H1 (cell line): Measurements from ENCODE around the gene ADARB2. TPM values are rescaled to one million over a fixed set of nuclear protein-coding genes. Genes with fewer than 3 reads are reported as not detected.

ENCODE experiments used
- ASH2L ChIP-seq: fragments of 200-600, 300-600 bp; sonication (generic); IDR thresholded peaks from one replicate; pipeline ENCODE4 v1.7.1; 2017; ENCODE audit warnings: low read length
- CBX5 ChIP-seq: fragments of 300-800, 300-1000 bp; sonication (generic); IDR thresholded peaks from 2 replicates; pipeline ENCODE4 v1.7.1; 2016; ENCODE audit warnings: antibody characterized with exemption, low read length, low read depth
- JUND ChIP-seq: IDR thresholded peaks from 2 replicates; pipeline ENCODE4 v1.6.1; 2011; ENCODE audit warnings: mild to moderate bottlenecking, improper control_type of control experiment, low read length
- NANOG ChIP-seq: IDR thresholded peaks from 2 replicates; pipeline ENCODE4 v1.6.1; 2011; ENCODE audit warnings: low read length, low read depth, mild to moderate bottlenecking, inconsistent platforms; ENCODE audit not compliant: insufficient read depth, poor library complexity, severe bottlenecking
- POU5F1 ChIP-seq: IDR thresholded peaks from 2 replicates; pipeline ENCODE4 v1.6.1; 2011; ENCODE audit warnings: low read depth, mild to moderate bottlenecking, low read length, moderate library complexity
- RXRA ChIP-seq: IDR thresholded peaks from 2 replicates; pipeline ENCODE4 v1.6.1; 2011; ENCODE audit warnings: low read depth, mild to moderate bottlenecking, low read length, moderate library complexity; ENCODE audit not compliant: insufficient read depth
- USF2 ChIP-seq: IDR thresholded peaks from 2 replicates; pipeline ENCODE4 v1.6.1; 2011; ENCODE audit warnings: low read length, improper control_type of control experiment
- polyA plus RNA-seq, 7 experiments: library from polyadenylated mRNA; depleted of rRNA in 3 of 7; stranded (reverse) in 5 of 7; unstranded in 2 of 7; fragments of >200 nt in 5 of 7; fragments of 200-250 nt in 2 of 7; gene quantifications; 1 replicate in 5 of 7; 2 replicates in 1 of 7; 4 replicates in 1 of 7; pipeline versions ENCODE4 v1.2.1 to v1.2.3, GENCODE V29; 2011 to 2013; ENCODE audit warnings: missing spikeins in 2 of 7, mixed read lengths in 2 of 7
- total RNA-seq: library from RNA; stranded (reverse); fragmentation: NEBNext Ultra II Directional; extraction: Animal tissue kit (Norgen Biotek cat#: 25700); gene quantifications from 2 replicates; pipeline ENCODE4 v1.2.1, GENCODE V29; 2021

The ADARB2 gene
- total and polyA plus RNA-seq, 2 of the 8 experiments (the other 6 are each of a cell fraction or from before 2014, with no cell fraction given), result 2.2 to 2.8 TPM

- no peak for TF ChIP-seq RXRA
- TF ChIP-seq POU5F1, result no peak
- no peak for TF ChIP-seq USF2
- TF ChIP-seq ASH2L, result no peak
- no peak for TF ChIP-seq CBX5
- no peak for TF ChIP-seq NANOG
- no peak for TF ChIP-seq JUND
Measured at GRCh38 chr10:1467334-1468076, 269.8 kb downstream of the ADARB2 start (continued).
